HEK293 (cell line): ENCODE measurements around the gene IFIH1.

ENCODE experiments used
- CTCF ChIA-PET: fragments of 350-600 bp; formaldehyde crosslinking; extraction: SDS; loops from one replicate; lab custom pipeline; 2021; ENCODE audit warnings: antibody characterized with exemption; lab: Yijun Ruan, JAX
- POLR2A ChIA-PET: fragments of 300-600 bp; formaldehyde crosslinking; extraction: SDS; loops from one replicate; lab custom pipeline; 2020; ENCODE audit warnings: antibody characterized with exemption, inconsistent platforms; lab: Yijun Ruan, JAX
- H3K27ac ChIP-seq: fragments of 200-500 bp; sonication (Bioruptor generic); 2 replicates; pipeline ENCODE4 v1.5.1; 2014; ENCODE audit warnings: low read depth, low read length, control low read depth, inconsistent platforms; ENCODE audit errors: extremely low read depth
- H3K36me3 ChIP-seq, 2 experiments: fragments of 200-500 bp in 1 of 2; sonication (Bioruptor generic) in 1 of 2; 1 replicate in 1 of 2; 2 replicates in 1 of 2; pipeline ENCODE4 v1.5.1; 2014 to 2017; ENCODE audit warnings: inconsistent platforms in 2 of 2, low read length in 2 of 2; ENCODE audit not compliant: control insufficient read depth in 2 of 2, insufficient read depth in 1 of 2
- H3K4me1 ChIP-seq: fragments of 200-500 bp; sonication (Bioruptor generic); 2 replicates; pipeline ENCODE4 v1.5.1; 2014; ENCODE audit warnings: mild to moderate bottlenecking, low read length, inconsistent platforms; ENCODE audit not compliant: control insufficient read depth, insufficient read depth
- H3K4me3 ChIP-seq: 2 replicates; pipeline ENCODE4 v1.5.1; 2011; ENCODE audit warnings: low read depth, mild to moderate bottlenecking, control low read depth, low read length, moderate library complexity
- H3K9me3 ChIP-seq: fragments of 200-500 bp; sonication (Bioruptor generic); 2 replicates; pipeline ENCODE4 v1.5.1; 2014; ENCODE audit warnings: low read depth, low read length, inconsistent platforms; ENCODE audit not compliant: control insufficient read depth, insufficient read depth
- GLI4 ChIP-seq: fragments of 450-650 bp; formaldehyde crosslinking; IDR thresholded peaks from 2 replicates; pipeline ENCODE4 v1.5.1; 2016; ENCODE audit warnings: missing biosample characterization, missing genetic modification characterization
- PRDM1 ChIP-seq: fragments of 450-650 bp; formaldehyde crosslinking; IDR thresholded peaks from 2 replicates; pipeline ENCODE4; 2016; ENCODE audit warnings: missing biosample characterization, missing genetic modification characterization
- REST ChIP-seq: fragments of 450-650 bp; formaldehyde crosslinking; IDR thresholded peaks from 2 replicates; pipeline ENCODE4 v1.5.1; 2016; ENCODE audit warnings: missing biosample characterization, missing genetic modification characterization
- YY1 ChIP-seq: fragments of 450-650 bp; formaldehyde crosslinking; IDR thresholded peaks from 2 replicates; pipeline ENCODE4 v1.5.1; 2018; ENCODE audit warnings: missing biosample characterization, missing genetic modification characterization
- ZBTB20 ChIP-seq: fragments of 450-650 bp; formaldehyde crosslinking; IDR thresholded peaks from 2 replicates; pipeline ENCODE4 v1.5.1; 2016; ENCODE audit warnings: missing biosample characterization, missing genetic modification characterization
- ZBTB21 ChIP-seq: fragments of 450-650 bp; formaldehyde crosslinking; IDR thresholded peaks from 2 replicates; pipeline ENCODE4 v1.5.1; 2017; ENCODE audit warnings: missing biosample characterization, missing genetic modification characterization
- ZEB2 ChIP-seq: fragments of 450-650 bp; formaldehyde crosslinking; IDR thresholded peaks from 2 replicates; pipeline ENCODE4 v1.5.1; 2016; ENCODE audit warnings: missing biosample characterization, missing genetic modification characterization
- ZIC2 ChIP-seq: fragments of 450-650 bp; formaldehyde crosslinking; IDR thresholded peaks from 2 replicates; pipeline ENCODE4 v1.5.1; 2016; ENCODE audit warnings: missing biosample characterization, missing genetic modification characterization
- ZNF19 ChIP-seq: fragments of 450-650 bp; formaldehyde crosslinking; IDR thresholded peaks from 2 replicates; pipeline ENCODE4; 2016; ENCODE audit warnings: missing biosample characterization, missing genetic modification characterization, low read depth
- ZNF2 ChIP-seq: fragments of 450-650 bp; formaldehyde crosslinking; IDR thresholded peaks from 2 replicates; pipeline ENCODE4 v1.5.1; 2016; ENCODE audit warnings: missing biosample characterization, missing genetic modification characterization
- ZNF280C ChIP-seq: fragments of 450-650 bp; formaldehyde crosslinking; IDR thresholded peaks from 2 replicates; pipeline ENCODE4 v1.5.1; 2016; ENCODE audit warnings: missing biosample characterization, missing genetic modification characterization
- ZNF302 ChIP-seq: fragments of 450-650 bp; formaldehyde crosslinking; IDR thresholded peaks from 2 replicates; pipeline ENCODE4 v1.5.1; 2016; ENCODE audit warnings: missing biosample characterization, missing genetic modification characterization, low read depth
- ZNF37A ChIP-seq: fragments of 450-650 bp; IDR thresholded peaks from 2 replicates; pipeline ENCODE4 v1.5.1; 2018; ENCODE audit warnings: missing biosample characterization, missing genetic modification characterization
- ZNF596 ChIP-seq: fragments of 450-650 bp; IDR thresholded peaks from 2 replicates; pipeline ENCODE4 v1.5.0; 2018; ENCODE audit warnings: missing biosample characterization, mild to moderate bottlenecking, missing genetic modification characterization, moderate library complexity
- ZNF610 ChIP-seq: fragments of 450-650 bp; formaldehyde crosslinking; IDR thresholded peaks from 2 replicates; pipeline ENCODE4 v1.5.1; 2016; ENCODE audit warnings: missing biosample characterization, missing genetic modification characterization, borderline replicate concordance
- ZNF670 ChIP-seq: fragments of 450-650 bp; formaldehyde crosslinking; IDR thresholded peaks from 2 replicates; pipeline ENCODE4 v1.5.1; 2016; ENCODE audit warnings: missing biosample characterization, missing genetic modification characterization, low read depth
- ZNF747 ChIP-seq: fragments of 450-650 bp; formaldehyde crosslinking; IDR thresholded peaks from 2 replicates; pipeline ENCODE4 v1.5.1; 2016; ENCODE audit warnings: missing biosample characterization, missing genetic modification characterization
- ZNF791 ChIP-seq: fragments of 450-650 bp; formaldehyde crosslinking; IDR thresholded peaks from 2 replicates; pipeline ENCODE4 v1.5.1; 2016; ENCODE audit warnings: missing biosample characterization, missing genetic modification characterization
- ZNF792 ChIP-seq: fragments of 450-650 bp; formaldehyde crosslinking; IDR thresholded peaks from 2 replicates; pipeline ENCODE4 v1.5.1; 2016; ENCODE audit warnings: missing biosample characterization, missing genetic modification characterization
- ZNF830 ChIP-seq: fragments of 450-650 bp; IDR thresholded peaks from 2 replicates; pipeline ENCODE4 v1.5.0; 2018; ENCODE audit warnings: missing biosample characterization, missing genetic modification characterization, low read depth, mild to moderate bottlenecking, moderate library complexity
- ZXDB ChIP-seq: fragments of 450-650 bp; formaldehyde crosslinking; IDR thresholded peaks from 2 replicates; pipeline ENCODE4 v1.5.1; 2016; ENCODE audit warnings: missing biosample characterization, missing genetic modification characterization
- TF ChIP-seq, protein P1 (sequence below): fragments of 450-650 bp; formaldehyde crosslinking; IDR thresholded peaks from 2 replicates; pipeline ENCODE4 v1.5.1; 2016; ENCODE audit warnings: missing biosample characterization, missing genetic modification characterization
- TF ChIP-seq, protein P2 (sequence below): fragments of 450-650 bp; formaldehyde crosslinking; IDR thresholded peaks from 2 replicates; pipeline ENCODE4 v1.5.1; 2016; ENCODE audit warnings: missing biosample characterization, missing genetic modification characterization

Gene IFIH1

GRCh38 chr2:162316590-162316989 is 1.9 kb downstream of the IFIH1 start:
- ChIA-PET POLR2A (interaction anchor here (1.6 kb wide), 1 partner anchor 27 kb away, joined by 7 read pairs; the partner anchor contains the start of gene GCA), CTCF (interaction anchor here (2.2 kb wide), 1 partner anchor 16 kb away, joined by 16 read pairs; no protein-coding TSS in a partner anchor)
- Histone ChIP-seq H3K36me3 (no peaks in the 10 kb centered on the region), H3K9me3 (no peaks in the 10 kb centered on the region), H3K27ac (no peak overlapping the region), H3K4me3 (no peak overlapping the region), H3K4me1 (peaks cover 3% of the 10 kb centered on the region; the same call in 1 of the 2 replicates)
- TF ChIP-seq ZNF791, result no peak
- TF ChIP-seq ZBTB21, result no peak
- TF ChIP-seq, protein P1, sequence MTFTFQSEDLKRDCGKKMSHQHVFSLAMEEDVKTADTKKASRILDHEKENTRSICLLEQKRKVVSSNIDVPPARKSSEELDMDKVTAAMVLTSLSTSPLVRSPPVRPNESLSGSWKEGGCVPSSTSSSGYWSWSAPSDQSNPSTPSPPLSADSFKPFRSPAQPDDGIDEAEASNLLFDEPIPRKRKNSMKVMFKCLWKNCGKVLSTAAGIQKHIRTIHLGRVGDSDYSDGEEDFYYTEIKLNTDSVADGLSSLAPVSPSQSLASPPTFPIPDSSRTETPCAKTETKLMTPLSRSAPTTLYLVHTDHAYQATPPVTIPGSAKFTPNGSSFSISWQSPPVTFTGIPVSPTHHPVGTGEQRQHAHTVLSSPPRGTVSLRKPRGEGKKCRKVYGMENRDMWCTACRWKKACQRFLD (tag by site-specific recombination), result no peak
- no peak for TF ChIP-seq PRDM1 (tag by site-specific recombination)
- no peak for TF ChIP-seq GLI4 (tag by site-specific recombination)
- TF ChIP-seq ZNF2, result no peak
- no peak for TF ChIP-seq ZIC2
- TF ChIP-seq ZEB2 (tag by site-specific recombination), result no peak
- TF ChIP-seq ZNF19 (tag by site-specific recombination), result no peak
- TF ChIP-seq ZNF280C (tag by site-specific recombination), result no peak
- TF ChIP-seq, protein P2, sequence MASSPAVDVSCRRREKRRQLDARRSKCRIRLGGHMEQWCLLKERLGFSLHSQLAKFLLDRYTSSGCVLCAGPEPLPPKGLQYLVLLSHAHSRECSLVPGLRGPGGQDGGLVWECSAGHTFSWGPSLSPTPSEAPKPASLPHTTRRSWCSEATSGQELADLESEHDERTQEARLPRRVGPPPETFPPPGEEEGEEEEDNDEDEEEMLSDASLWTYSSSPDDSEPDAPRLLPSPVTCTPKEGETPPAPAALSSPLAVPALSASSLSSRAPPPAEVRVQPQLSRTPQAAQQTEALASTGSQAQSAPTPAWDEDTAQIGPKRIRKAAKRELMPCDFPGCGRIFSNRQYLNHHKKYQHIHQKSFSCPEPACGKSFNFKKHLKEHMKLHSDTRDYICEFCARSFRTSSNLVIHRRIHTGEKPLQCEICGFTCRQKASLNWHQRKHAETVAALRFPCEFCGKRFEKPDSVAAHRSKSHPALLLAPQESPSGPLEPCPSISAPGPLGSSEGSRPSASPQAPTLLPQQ (tag by site-specific recombination), result no peak
- no peak for TF ChIP-seq ZNF610
- TF ChIP-seq ZNF747 (tag by site-specific recombination), result no peak
- no peak for TF ChIP-seq REST (tag by site-specific recombination)
- no peak for TF ChIP-seq ZNF596 (tag by site-specific recombination)
- TF ChIP-seq ZNF37A (tag by site-specific recombination), result no peak
- TF ChIP-seq ZNF830 (tag by site-specific recombination), result no peak

GRCh38 chr2:162315938-162316337 is 2.5 kb downstream of the IFIH1 start:
- CTCF ChIA-PET, result interaction anchor here (0.6 kb wide), 1 partner anchor 26 kb away, joined by 3 read pairs; no protein-coding TSS in a partner anchor
- Histone ChIP-seq H3K4me3 (no peak overlapping the region), H3K4me1 (peaks cover 3% of the 10 kb centered on the region; the same call in 1 of the 2 replicates), H3K27ac (no peak overlapping the region), H3K9me3 (no peaks in the 10 kb centered on the region), H3K36me3 (no peaks in the 10 kb centered on the region)
- POLR2A ChIA-PET, result no interaction called here
- TF ChIP-seq ZBTB20 (tag by site-specific recombination) (no peak), YY1 (tag by site-specific recombination) (no peak), ZNF792 (no peak), ZNF670 (tag by site-specific recombination) (no peak), ZXDB (tag by site-specific recombination) (no peak), ZNF302 (tag by site-specific recombination) (no peak)
